BJ (cell line): ENCODE data around the gene ECHDC1. TPM values are rescaled to one million over a fixed set of nuclear protein-coding genes. Genes with fewer than 3 reads are reported as not detected.

ENCODE experiments used
- CTCF ChIA-PET: fragments of 350-600 bp; formaldehyde crosslinking; extraction: SDS; loops from one replicate; lab custom pipeline; 2021; ENCODE audit warnings: antibody characterized with exemption, inconsistent platforms; lab: Yijun Ruan, JAX
- POLR2A ChIA-PET: fragments of 300-600 bp; sonication (Branson Sonifier 250); formaldehyde crosslinking; extraction: SDS; loops from one replicate; lab custom pipeline; 2021; ENCODE audit warnings: antibody characterized with exemption; lab: Charles Lee
- DNase-seq: peaks from one replicate; pipeline ENCODE4 v3.0.0-alpha.2; 2011; ENCODE audit warnings: low read depth
- H3K27me3 ChIP-seq: 2 replicates; pipeline ENCODE4 v1.6.0; 2011; ENCODE audit warnings: low read length; ENCODE audit not compliant: control insufficient read depth, insufficient read depth
- H3K36me3 ChIP-seq: 2 replicates; pipeline ENCODE4 v1.5.1; 2011; ENCODE audit warnings: low read length; ENCODE audit not compliant: control insufficient read depth, insufficient read depth
- H3K4me3 ChIP-seq: 2 replicates; pipeline ENCODE4 v1.5.1; 2011; ENCODE audit warnings: low read depth, mild to moderate bottlenecking, control low read depth, low read length
- CTCF ChIP-seq: IDR thresholded peaks from 2 replicates; pipeline ENCODE4 v1.5.1; 2011; ENCODE audit warnings: low read depth, mild to moderate bottlenecking, control low read depth, inconsistent platforms, low read length, moderate library complexity; ENCODE audit not compliant: insufficient read depth
- polyA plus RNA-seq: library from polyadenylated mRNA; depleted of rRNA; stranded (reverse); fragments of >200 nt; gene quantifications from 2 replicates; pipeline ENCODE4 v1.2.3, GENCODE V29; 2011

ECHDC1 gene
- polyA plus RNA-seq, 1 experiment, result 21.5 TPM

- DNase-seq, result no peak
- H3K27me3 ChIP-seq, result no peaks in the 10 kb centered on the region
- no peak overlapping the region for H3K4me3 ChIP-seq
- H3K36me3 ChIP-seq, result no peaks in the 10 kb centered on the region
- POLR2A ChIA-PET, result no interaction called here
- CTCF ChIA-PET, result interaction anchor here (1.9 kb wide), 1 partner anchor 41 kb away, joined by 4 read pairs; no protein-coding TSS in a partner anchor
- TF ChIP-seq CTCF, result no peak
Measured at GRCh38 chr6:127277878-127278843, 65.2 kb downstream of the ECHDC1 start.

GRCh38 chr6:127276331-127276730 is 67.1 kb downstream of the ECHDC1 start:
- POLR2A ChIA-PET, result no interaction called here
- no peak for DNase-seq
- no peaks in the 10 kb centered on the region for H3K36me3 ChIP-seq
- no peaks in the 10 kb centered on the region for H3K27me3 ChIP-seq
- CTCF ChIA-PET, result interaction anchor here (1.9 kb wide), 2 partner anchors 10 to 43 kb away, joined by 4 to 7 read pairs; partner anchors contain the start of gene RNF146
- no peak for TF ChIP-seq CTCF
- no peak overlapping the region for H3K4me3 ChIP-seq

GRCh38 chr6:127273499-127273898 is 69.9 kb downstream of the ECHDC1 start:
- POLR2A ChIA-PET, result no interaction called here
- Histone ChIP-seq H3K27me3 (no peaks in the 10 kb centered on the region), H3K4me3 (no peak overlapping the region), H3K36me3 (no peaks in the 10 kb centered on the region)
- no peak for TF ChIP-seq CTCF
- no peak for DNase-seq
- CTCF ChIA-PET, result no interaction called here

- POLR2A ChIA-PET, result interaction anchor here (0.5 kb wide), 1 partner anchor 271 kb away, joined by 3 read pairs; no protein-coding TSS in a partner anchor
- DNase-seq, result no peak
- Histone ChIP-seq H3K36me3 (no peaks in the 10 kb centered on the region), H3K27me3 (no peaks in the 10 kb centered on the region), H3K4me3 (no peak overlapping the region)
- CTCF ChIA-PET, result interaction anchor here (0.6 kb wide), 1 partner anchor 10 kb away, joined by 3 read pairs; no protein-coding TSS in a partner anchor
- no peak for TF ChIP-seq CTCF
Measured at GRCh38 chr6:127272576-127272975, 70.8 kb downstream of the ECHDC1 start.
